Measurements from ENCODE around the gene KCNJ6.

DNA sequence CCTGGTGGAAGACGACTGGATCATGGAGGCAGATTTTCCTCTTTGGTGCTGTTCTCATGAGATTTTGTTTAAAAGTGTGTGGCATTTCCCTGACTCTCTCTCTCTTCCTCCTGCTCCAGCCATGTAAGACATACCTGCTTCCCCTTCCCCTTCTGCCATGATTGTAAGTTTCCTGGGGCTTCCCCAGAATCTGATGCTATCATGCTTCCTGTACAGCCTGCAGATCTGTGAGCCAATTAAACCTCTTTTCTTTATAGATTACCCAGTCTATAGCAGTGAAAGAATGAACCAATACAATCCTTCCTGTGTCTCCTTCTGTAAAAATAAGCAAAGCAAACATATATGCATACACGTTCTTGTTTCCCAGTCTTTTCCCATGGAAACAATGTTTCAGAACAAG is 276.5 kb downstream of the KCNJ6 start:
- TF ChIP-seq CTCF (IDR thresholded peaks at IDR 0.05) (no peak), EZH2 (IDR thresholded peaks at IDR 0.05) (no peak), EZH2phosphoT487 (IDR thresholded peaks at IDR 0.05) (no peak)
